HG02678 (cell line): Measurements from ENCODE around the gene JADE1.

Experiments
- ATAC-seq: cut with Tn5 transposase; IDR thresholded peaks from one replicate; pipeline ENCODE4 v1.9.1; 2021; ENCODE audit warnings: mild to moderate bottlenecking, moderate library complexity; ENCODE audit not compliant: unreplicated experiment

JADE1 gene

DNA sequence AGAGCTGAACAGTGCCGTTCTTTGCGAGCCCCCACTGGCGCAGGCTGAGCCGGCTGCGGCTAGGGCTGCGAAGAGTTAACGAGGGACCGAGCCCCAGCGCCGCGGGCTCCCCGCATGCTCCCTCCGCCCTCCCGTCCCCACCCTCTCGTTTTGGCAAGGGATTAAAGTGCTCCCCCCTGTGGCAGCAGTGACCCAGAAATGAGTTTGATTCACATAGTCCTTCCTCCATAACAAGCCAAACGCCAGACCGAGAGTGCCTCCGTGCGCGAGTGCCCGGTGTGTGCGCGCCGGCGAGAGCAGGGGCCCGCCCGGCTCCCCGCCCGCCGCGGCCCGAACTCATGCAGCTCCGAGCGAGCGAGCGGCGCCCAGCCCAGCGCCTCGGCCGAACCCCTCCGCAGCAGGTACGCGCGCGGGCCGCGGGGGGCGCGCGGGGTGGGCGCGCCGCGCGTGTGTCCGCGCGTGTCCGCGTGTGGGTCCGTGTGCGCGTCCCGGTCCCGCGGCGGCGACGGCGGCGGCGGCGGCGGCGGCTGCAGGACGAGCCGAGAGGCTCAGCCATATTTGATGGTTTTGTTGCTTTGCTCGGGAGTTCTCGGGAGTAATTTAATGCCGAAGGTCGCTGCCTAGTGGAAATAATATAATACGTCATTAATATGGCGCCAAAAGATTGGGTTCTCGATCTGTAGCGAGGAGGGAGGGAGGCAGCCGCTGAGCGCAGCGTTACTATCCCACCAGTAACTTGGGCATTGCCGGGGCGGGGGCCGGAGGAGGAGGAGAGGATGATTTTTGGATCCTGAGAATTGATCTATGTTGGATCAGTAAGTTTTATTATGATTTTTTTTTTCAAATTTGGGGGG lies at the start of gene JADE1:
JADE1 (plus strand) TSS at position 224 of the 854 bp plus-strand sequence. CDS start 22,059 bp downstream, outside the sequence.
- ATAC-seq, result peak; percentile 46

DNA sequence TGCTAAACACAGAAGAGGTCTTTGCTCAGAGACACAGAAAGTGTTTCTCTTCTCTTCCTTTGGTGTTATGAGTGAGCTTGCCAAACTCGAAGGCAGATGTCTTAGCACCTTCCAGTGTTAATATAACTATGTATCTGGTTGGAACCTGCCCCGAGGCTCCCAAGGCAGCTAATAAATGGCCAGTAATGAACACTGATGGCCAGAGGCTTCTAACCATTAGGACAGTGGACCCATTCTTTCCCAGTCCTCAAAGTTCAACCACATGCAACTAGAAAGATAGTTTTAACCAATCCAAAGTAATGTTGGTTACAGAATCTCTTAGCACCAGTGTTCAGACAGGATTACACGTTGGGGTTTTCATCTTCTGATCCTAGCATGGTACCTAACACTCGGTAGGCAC lies 42.7 kb upstream of the JADE1 start:
- ATAC-seq, result no peak

DNA sequence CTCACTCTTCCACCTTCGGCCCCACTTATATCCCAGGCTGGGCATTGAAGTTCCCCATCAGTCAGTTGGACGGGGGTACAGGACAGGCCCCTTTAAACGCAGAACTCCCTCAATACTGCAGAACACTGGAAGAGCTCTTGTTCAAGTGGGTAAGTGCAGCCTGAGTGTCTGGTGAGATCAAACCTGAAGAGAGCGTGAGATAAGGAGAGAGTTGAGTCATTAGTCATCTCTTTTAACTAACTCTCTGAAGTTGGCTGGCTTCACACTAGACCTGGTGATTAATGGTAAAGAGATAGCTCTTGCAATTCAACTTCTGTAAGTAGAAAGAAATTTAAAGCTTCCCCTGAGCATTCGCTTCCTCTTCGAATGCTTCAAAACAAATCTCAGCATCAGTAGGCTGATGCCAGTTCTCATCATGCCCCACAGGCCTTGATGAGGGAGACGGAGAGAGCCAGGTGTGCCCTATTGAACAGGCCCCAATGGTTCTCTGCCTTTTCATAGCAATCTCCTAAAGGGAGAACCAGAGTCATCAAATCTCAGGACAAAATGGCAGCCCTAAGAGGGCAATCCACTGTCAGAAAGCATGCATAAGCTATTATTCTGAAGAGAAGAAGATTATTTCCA lies 41.0 kb upstream of the JADE1 start:
- ATAC-seq, result no peak

DNA sequence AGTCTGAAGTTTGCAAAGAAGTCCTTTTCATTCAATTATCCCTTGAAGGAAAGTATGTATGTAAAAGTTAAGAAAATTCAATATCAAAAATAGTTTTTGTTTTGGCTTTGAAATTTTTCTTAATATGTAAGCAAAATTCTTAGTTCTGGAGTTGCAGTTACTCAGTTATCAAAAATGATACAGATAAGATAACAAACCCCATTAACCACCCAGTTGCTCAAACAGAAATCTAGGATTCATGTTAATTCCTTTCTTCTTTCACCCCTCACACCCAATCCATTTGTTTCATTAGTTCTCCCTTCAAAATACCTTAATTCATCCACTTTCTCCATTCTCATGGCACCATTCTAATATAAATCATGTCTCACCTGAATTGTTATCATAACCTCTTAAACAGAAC lies 40.5 kb upstream of the JADE1 start:
- ATAC-seq, result no peak

DNA sequence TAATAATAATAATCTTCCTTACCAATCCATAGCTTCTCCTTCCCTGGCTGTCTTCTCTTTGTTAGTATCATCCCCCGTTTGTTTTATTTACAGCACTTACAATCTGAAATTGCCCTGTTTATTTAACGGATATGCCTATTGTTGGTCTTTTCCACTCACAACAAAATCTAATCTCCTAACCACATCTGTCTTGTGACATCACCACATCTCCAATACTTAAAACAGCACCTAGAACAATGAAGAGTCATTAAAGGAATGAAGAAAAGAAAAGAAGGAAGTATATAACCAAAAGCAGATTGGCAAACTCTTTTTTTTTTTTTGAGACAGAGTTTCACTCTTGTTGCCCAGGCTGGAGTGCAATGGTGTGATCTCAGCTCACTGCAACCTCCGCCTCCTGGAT lies 38.7 kb upstream of the JADE1 start:
- ATAC-seq, result no peak

DNA sequence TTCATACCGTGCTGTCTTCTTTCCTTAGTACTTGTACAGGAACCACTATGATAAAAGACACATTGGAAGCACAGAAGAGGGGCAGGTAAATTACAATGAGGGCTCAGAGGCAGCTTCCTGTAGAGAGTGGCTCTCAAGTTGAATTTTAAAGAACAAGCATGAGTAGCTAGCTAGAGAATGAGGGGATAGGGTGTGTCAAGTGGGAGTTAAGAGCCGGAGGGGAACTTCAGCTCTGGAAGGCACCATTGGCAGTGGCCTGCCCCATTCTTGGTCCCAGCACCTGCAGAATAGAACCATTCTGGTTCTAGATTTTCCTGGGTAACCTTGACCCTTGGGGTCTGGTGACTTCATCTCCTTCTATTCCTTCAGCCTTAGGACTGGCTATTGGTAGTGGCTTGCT lies 34.0 kb upstream of the JADE1 start:
- no peak for ATAC-seq

DNA sequence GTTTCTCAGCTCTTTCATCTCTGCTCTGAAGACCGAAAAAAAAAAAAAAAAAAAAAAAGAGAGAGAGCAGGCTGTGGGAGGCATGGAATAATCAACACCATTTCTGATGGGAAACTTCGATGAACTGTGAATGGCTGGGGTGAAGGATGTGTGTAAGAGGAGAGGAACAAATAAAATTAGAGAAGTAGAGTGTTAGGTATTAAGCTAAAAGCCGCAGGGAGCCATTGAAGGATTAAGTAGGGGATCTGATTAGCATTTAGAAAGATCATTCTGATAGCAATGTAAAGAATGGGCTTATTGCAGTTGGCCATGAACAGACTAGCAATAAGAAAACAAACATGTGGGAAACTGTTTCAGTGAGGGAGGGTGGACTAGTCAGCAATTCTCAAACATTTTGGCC lies 33.6 kb upstream of the JADE1 start:
- ATAC-seq, result no peak

DNA sequence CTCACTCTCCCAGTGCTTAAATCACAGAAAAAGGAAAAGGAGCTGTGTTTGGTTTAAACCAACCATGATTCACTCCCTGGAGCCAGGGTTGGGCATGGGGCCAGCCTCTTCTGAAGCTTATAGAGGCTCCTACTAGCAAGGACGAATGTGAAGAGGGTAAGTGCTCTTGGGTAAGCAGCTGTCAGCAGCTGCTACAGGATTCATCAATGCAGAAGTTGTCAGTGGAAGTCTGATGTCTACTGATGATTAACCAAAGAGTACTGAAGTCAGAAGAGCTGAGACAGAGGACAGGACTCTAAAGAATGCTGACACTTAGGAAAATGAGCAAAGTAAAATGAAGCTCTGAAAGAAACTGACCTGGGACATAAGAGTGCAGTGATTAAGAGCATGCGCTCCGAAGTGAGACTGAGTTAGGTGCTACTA lies 32.7 kb upstream of the JADE1 start:
- no peak for ATAC-seq

DNA sequence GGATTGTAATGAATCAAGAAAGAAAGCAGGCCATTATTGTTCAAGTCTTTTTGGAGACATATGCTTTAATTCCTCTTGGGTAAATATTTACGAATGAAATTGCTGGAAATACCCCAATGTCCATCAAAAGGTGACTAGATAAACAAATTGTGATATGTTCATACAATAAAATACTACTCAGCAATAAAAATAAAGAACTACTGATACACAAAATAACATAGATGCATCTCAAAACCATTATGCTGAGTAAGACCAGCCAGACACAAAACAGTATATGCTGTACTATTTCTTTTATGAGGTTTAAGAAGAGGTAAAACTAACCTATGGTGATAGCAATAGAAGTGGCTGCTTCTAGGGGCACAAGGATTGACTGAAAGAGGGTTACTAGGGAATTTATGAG lies 28.8 kb upstream of the JADE1 start:
- no peak for ATAC-seq

DNA sequence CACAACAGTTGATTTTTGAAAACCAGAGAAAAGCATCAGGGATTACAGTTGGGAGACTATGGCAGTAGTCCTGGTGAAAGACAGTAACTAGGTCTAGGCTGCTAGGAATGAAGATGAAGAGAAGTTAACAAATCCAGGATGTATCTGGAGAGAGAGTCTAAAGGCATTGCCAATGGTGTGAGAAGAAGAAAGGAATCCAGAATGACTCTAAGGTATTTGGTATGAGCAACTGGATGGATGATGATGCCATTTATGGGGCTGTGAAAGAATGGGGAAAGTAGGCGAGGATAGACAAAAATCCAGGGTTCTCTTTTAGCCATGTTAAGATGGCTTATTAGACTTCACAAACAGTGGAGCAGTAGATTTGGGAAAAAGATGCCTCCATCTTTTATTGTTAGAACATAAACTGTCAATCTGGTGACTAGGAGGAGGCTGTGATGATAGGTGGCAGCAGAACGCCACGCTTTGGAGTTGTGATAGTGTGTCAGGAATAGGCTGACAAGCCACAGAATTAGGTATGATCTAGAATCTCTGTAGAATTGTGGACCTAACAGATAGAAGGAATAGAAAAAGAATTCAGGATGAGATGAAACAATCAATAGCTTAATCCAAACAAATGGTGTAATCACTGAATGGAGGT lies 27.3 kb upstream of the JADE1 start:
- peak; percentile 83 for ATAC-seq

DNA sequence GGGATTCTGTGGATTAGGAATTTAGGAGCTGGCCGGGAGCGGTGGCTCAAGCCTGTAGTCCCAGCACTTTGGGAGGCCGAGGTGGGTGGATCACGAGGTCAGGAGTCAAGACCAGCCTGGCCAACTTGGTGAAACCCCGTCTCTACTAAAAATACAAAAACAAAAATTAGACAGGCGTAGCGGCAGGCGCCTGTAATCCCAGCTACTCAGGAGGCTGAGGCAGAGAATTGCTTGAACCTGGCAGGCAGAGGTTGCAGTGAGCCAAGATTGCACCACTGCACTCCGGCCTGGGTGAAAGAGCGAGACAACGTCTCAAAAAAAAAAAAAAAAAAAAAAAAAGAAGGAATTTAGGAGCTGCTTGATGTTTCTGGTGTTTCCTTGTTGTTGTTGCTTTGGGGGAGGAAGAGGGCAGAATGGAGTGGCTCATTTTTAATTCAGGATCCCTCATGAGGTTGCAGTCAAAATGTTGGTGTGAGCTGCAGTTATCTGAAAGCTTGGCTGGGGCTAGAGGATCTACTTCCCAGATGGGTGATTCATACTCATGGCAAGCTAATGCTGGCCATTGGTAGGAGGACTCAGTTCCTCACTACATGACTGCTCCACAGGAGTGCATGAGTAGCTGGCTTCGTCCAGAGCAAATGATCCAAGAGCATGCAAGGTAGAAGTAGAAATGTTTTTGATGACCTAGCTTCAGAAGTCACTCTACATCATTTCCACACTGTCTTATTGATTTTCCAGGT lies 26.5 kb upstream of the JADE1 start:
- no peak for ATAC-seq

DNA sequence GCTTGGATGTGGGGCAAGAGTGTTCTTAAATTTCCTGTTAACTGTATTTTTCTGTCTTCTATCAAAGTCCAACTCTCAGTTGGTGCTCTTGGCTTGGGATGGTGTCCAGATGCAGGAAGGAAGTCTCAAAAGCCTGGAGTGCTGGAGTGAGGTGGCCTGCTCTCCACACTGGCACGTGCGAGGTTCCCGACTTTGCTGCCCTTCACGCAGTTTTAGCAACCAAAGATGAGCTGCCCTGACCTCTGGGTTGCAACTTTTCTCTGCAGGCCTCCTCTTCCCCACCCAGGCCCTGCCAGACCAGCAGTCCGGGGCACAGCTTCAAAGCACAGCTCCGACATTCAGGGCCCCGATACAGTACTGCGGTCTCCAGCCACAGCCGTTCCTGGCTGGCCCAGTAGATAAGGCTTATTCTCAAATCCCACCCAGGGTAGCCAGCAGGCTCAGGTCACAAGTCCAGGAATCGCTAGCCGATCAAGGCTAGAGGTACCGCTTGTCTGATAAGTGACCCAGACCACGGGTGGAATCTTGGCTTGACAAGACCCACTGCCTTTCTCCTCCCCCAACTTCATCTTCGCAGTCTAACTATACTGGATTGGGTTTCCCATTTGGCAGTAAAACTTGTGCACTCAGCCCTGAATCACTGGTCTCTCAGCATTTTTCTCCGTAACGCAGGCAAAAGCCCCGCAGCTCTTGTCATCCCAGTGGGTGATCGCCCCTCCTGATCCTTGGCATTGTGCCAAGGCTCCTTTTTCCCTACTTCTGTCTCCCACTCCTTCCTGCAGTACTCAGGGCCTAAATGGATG lies 21.8 kb upstream of the JADE1 start:
- ATAC-seq, result no peak

DNA sequence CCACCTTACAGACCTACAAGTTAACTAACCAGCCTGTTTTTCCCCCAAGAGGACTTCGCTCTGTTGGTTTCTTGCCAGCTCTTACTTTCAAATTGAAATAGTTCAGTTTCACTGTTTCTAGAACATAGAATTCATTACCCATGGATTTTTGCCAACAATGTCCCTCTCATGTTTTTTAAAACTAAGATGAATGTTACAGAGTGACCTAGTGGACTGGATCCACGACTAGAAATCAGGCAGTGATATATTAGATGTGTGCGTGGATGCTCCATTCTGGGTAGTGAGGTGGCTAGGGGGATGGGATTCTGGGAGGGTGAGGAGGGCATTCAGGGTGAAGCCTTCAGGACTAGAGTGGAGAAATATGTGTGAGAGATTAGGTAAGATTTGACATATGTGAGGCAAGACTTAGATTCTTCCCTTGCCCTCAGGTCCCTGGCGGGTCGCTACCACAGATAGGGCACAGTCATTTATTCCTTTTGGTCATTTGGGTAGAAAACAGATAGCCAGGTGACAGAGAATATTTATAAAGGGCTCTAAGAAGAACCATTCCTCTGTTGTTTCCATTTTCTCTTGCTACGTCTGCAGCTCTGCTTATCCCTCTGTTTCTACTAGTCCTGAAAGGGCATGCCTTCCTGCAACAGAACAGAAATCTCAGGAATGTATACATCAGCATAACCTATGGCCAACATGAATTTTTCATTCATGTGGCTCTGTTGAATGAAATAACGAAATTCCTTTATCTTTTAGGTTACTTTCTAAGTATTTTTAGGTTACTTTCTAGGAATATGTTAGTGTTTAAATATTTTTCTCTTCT lies 15.4 kb upstream of the JADE1 start:
- ATAC-seq, result peak; percentile 53

DNA sequence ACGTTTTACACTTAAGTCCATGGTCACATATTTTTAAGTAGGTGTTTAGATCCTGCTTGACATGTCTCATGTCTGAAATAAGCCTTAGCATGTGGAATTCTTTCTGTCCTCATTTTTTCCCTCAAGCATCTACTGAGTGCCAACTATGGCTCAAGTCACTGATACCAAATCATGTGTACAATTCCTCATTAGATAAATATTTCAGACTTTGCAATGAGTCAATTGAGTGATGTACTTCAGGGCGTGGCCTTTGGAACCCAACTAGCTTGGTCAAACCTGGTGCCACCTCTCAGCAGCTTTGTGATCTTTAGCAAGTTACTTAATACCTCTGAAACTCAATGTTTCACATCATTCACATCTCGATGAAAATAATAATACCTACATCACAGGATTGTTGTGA lies 12.6 kb upstream of the JADE1 start:
- ATAC-seq, result no peak

DNA sequence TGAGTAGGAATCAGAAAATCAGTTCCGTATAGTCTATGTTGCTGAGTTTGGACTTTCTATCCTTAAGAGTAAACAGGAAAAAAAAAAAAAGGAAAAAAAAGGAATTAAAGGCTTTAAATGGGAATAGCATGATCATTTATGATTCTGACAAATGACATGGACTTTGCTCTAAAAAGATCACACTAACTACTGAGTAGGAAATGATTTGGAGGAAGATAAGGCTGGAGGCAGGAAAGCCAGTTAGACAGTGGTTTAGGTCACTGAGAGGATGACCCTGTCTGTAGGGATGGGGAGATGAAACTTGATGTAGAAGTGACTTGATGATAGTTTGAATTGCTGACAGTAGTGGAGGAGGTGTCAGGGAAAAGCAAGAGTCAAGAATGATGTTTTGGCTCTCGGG lies 9.2 kb upstream of the JADE1 start:
- no peak for ATAC-seq

DNA sequence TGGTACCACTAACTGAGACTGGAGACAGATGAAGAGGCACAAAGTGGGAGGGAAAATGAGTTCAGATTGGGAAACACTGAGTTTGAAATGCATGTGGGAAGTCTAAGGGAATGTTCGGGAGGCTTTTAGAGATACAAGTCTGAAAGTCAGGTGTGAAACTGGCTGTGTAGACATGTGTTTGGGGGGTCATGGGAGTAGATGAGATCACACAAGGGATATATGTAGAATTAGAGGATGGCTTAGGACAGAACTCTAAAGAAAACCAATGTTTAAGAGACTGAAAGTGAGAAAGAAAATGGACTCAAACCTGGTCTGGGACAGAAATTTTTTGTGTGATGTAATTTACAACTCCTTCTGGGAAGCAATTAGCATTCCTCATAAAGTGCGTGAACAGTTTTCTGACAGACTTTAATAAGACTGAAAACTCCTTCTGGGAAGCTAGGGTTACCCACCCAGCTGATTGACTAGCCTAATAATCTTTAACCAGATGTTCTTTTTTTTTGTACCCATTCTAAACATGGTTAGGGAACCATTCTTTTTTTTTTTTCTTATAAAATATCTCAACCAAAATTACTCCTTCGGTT lies 8.7 kb upstream of the JADE1 start:
- ATAC-seq, result no peak

DNA sequence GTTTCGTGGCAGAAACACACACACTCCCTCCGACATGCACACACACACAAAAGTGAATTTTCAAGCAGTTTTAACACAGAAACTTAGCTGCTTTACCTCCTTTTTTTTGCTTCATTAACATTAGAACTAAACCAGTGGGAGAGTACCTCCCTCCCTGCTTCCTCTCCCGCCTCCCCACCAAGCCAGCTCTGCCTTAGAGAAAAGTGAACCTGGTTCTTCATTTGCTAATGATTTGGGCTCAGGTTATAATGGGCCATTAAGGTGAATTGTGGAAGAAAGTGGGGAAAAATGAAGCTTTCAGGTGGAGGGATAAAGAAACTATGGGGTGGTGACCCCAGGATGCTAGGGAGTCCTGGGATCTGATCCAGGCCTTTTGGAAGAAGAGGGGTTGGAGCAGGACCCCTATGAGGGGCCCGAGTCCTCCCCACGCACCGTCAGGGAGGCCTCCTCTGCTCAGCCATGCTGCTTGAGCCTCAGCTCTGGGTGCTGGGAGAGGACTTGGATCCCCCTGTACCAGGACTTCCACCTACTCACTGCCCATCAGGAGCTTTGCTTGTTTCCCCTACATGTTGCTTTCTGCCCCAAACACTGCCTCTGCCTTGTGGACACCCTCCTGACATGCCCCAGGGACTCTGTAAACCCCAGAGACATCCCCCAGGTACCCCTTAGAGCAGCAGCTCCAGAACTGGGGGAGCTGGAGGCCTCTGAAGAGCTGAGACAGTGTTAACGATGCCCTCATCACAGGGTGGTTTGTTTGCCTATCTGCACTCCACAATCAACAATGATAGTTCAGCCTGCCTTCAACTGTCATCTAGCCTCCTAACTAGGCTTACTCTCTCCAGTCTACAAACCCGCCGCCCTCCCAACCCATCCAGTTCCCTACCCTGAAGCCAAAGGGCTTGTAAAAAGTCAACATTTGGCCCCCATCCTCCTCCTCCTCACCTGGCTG lies 6.5 kb upstream of the JADE1 start:
- no peak for ATAC-seq

DNA sequence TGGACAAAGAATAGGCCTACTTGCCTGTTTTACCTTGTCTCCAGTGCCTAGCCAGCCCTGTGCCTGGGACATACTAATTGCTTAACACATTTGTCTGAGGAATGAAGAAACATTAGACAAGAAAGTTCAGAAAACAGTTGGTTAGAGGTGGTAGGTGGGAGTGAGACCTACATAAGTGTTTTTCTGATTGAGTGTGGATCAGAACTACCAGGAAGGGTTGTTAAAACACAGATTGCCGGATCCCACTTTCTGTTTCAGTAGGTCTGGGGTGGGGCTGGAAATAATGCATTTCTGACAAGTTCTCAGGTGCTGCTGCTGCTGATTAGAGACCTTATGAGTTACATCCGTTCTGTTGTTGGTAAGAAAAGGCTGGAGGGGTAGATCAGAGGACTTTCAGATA lies 5.7 kb upstream of the JADE1 start:
- no peak for ATAC-seq
